HepG2 (cell line): Measurements from ENCODE around the gene ELMOD3. TPM values are rescaled to one million over a fixed set of nuclear protein-coding genes. Genes with fewer than 3 reads are reported as not detected.

Experiments used
- ATAC-seq: fragments of 200-7000 bp; cut with Tn5 transposase; 3 replicates; pipeline ENCODE4 v1.9.1; 2020; ENCODE audit warnings: mild to moderate bottlenecking, moderate library complexity
- BruUV-seq: library from RNA; stranded (reverse); fragments of 400-500 nt; replicated peaks from 2 replicates; lab custom pipeline; 2021; lab: Mats Ljungman, UMichigan
- CTCF ChIA-PET: fragments of 300-600 bp; formaldehyde crosslinking; extraction: SDS; loops from one replicate; lab custom pipeline; 2021; ENCODE audit warnings: low total read pairs, inconsistent platforms, low intra/inter-chr PET ratio; lab: Yijun Ruan, JAX
- POLR2A ChIA-PET: fragments of 350-600 bp; sonication (Branson Sonifier 250); formaldehyde crosslinking; loops from one replicate; lab custom pipeline; 2020; ENCODE audit warnings: antibody characterized with exemption, inconsistent platforms; lab: Yijun Ruan, JAX
- DNase-seq: peaks from one replicate; pipeline ENCODE4 v3.0.0-alpha.2; 2015; ENCODE audit warnings: low spot score
- FAIRE-seq: peaks from 3 replicates; lab custom pipeline; 2011; peaks lifted over from hg19 to GRCh38; lab: Jason Lieb, UNC
- H2AFZ ChIP-seq: one replicate; pipeline ENCODE4 v1.6.1; 2011; ENCODE audit warnings: low read length, inconsistent platforms
- H3K27ac ChIP-seq: fragments of 300-600 bp; 3 replicates; pipeline ENCODE4 v1.8.0; 2011; ENCODE audit warnings: mixed run types, mild to moderate bottlenecking, mixed read lengths, low read length, inconsistent platforms; ENCODE audit not compliant: insufficient read depth; ENCODE audit errors: extremely low read length
- H3K27me3 ChIP-seq, 2 experiments: fragments of 200-600 bp in 1 of 2; 2 replicates in 1 of 2; 3 replicates in 1 of 2; pipeline versions ENCODE4 v1.6.0 to v1.8.0; 2011; ENCODE audit warnings: low read length in 2 of 2, mild to moderate bottlenecking in 2 of 2, moderate library complexity in 2 of 2, inconsistent platforms in 1 of 2; ENCODE audit not compliant: insufficient read depth in 2 of 2, control insufficient read depth in 1 of 2
- H3K36me3 ChIP-seq, 2 experiments: fragments of 200-600 bp in 1 of 2; replicated peaks in 1 of 2; 2 replicates in 1 of 2; 3 replicates in 1 of 2; pipeline versions ENCODE4 v1.5.1 to v1.8.0; 2011; ENCODE audit warnings: low read length in 2 of 2, inconsistent platforms in 1 of 2; ENCODE audit not compliant: insufficient read depth in 2 of 2, control insufficient read depth in 1 of 2
- H3K4me1 ChIP-seq: 2 replicates; pipeline ENCODE4 v1.5.1; 2012; ENCODE audit warnings: low read length, inconsistent platforms; ENCODE audit not compliant: insufficient read depth
- H3K4me2 ChIP-seq: 2 replicates; pipeline ENCODE4 v1.6.0; 2011; ENCODE audit warnings: low read depth, low read length, inconsistent platforms
- H3K4me3 ChIP-seq, 3 experiments: fragments of 200-600 bp in 1 of 3; sonication (generic), shearing (Covaris generic) in 1 of 3; replicated peaks in 1 of 3; 2 replicates each; pipeline ENCODE4 v1.5.1; 2011 to 2016; ENCODE audit warnings: low read length in 3 of 3, inconsistent platforms in 2 of 3, low read depth in 2 of 3, mild to moderate bottlenecking in 2 of 3, control low read depth in 1 of 3, mixed read lengths in 1 of 3; ENCODE audit not compliant: insufficient read depth in 1 of 3
- H3K79me2 ChIP-seq: one replicate; pipeline ENCODE4 v1.6.1; 2011; ENCODE audit warnings: low read length, inconsistent platforms; ENCODE audit not compliant: insufficient read depth
- H3K9ac ChIP-seq: 2 replicates; pipeline ENCODE4 v1.6.0; 2011; ENCODE audit warnings: mild to moderate bottlenecking, low read depth, low read length, inconsistent platforms; ENCODE audit not compliant: insufficient read depth
- H3K9me3 ChIP-seq: 2 replicates; pipeline ENCODE4 v1.5.1; 2012; ENCODE audit warnings: mild to moderate bottlenecking, low read length
- H4K20me1 ChIP-seq: 2 replicates; pipeline ENCODE4 v1.6.0; 2011; ENCODE audit warnings: inconsistent platforms, mild to moderate bottlenecking, low read length, moderate library complexity; ENCODE audit not compliant: insufficient read depth
- CEBPG ChIP-seq: IDR thresholded peaks from 2 replicates; pipeline ENCODE4 v1.6.1; 2016
- HNRNPL ChIP-seq: fragments of 200-400 bp; formaldehyde crosslinking; IDR thresholded peaks from 2 replicates; pipeline ENCODE4 v1.6.1; 2017; ENCODE audit warnings: mild to moderate bottlenecking, low read depth, low read length
- HOXA5 ChIP-seq: sonication (generic); formaldehyde crosslinking; IDR thresholded peaks from 2 replicates; pipeline ENCODE4 v1.4.0; 2020; ENCODE audit warnings: missing genetic modification reagents
- ZNF841 ChIP-seq: sonication (generic); formaldehyde crosslinking; IDR thresholded peaks from 2 replicates; pipeline ENCODE4 v1.8.1; 2023; ENCODE audit warnings: missing genetic modification reagents, borderline replicate concordance
- WGBS: methylation state at CpG from one replicate; pipeline ENCODE4 v1.1.6; 2017; ENCODE audit warnings: low lambda C conversion rate; 5-methylcytosine and 5-hydroxymethylcytosine counted together
- in situ Hi-C: cut with HindIII; loops from 2 replicates; pipeline ENCODE4 v1.10.0; 2017; ENCODE audit warnings: low pct_unique_long_range_greater_than_20kb; ENCODE audit not compliant: extremely low pct_ligation_motif_present
- intact Hi-C: fragments of 100-400 bp; cut with micrococcal nuclease; formaldehyde crosslinking; loops from one replicate; pipeline ENCODE4 v1.10.0; 2022; ENCODE audit not compliant: unreplicated experiment
- polyA plus RNA-seq, 8 experiments: library from polyadenylated mRNA; depleted of rRNA in 3 of 8; stranded (reverse) in 7 of 8; unstranded in 1 of 8; fragments of >200 nt; fragmentation: Illumina TruSeq in 4 of 8; extraction: Trizol in 4 of 8; gene quantifications; 2 replicates each; pipeline versions ENCODE4 v1.2.1 to v1.2.3, GENCODE V29; 2011 to 2016; ENCODE audit warnings: low read depth in 4 of 8, missing spikeins in 1 of 8, mixed read lengths in 1 of 8; ENCODE audit not compliant: insufficient read depth in 1 of 8
- total RNA-seq, 5 experiments: library from RNA; depleted of rRNA; stranded (reverse); fragments of >200 nt; fragmentation: Illumina TruSeq; extraction: Trizol; gene quantifications; 2 replicates each; pipeline ENCODE4 v1.2.3, GENCODE V29; 2016; ENCODE audit warnings: low read depth in 1 of 5
- TF ChIP-seq, protein P1 (sequence below): sonication (generic); formaldehyde crosslinking; IDR thresholded peaks from 2 replicates; pipeline ENCODE4 v1.9.0; 2022; ENCODE audit warnings: low read depth, missing genetic modification reagents
- TF ChIP-seq, protein P2 (sequence below): IDR thresholded peaks from 2 replicates; pipeline ENCODE4 v1.6.1; 2018; ENCODE audit warnings: missing genetic modification reagents
- TF ChIP-seq, protein P3 (sequence below): sonication (generic); formaldehyde crosslinking; IDR thresholded peaks from 2 replicates; pipeline ENCODE4 v1.5.0; 2020; ENCODE audit warnings: mild to moderate bottlenecking, missing genetic modification reagents
- TF ChIP-seq, protein P4 (sequence below): sonication (generic); formaldehyde crosslinking; IDR thresholded peaks from 2 replicates; pipeline ENCODE4 v1.8.0; 2022; ENCODE audit warnings: missing genetic modification reagents, mild to moderate bottlenecking, inconsistent platforms, borderline replicate concordance
- TF ChIP-seq, protein P5 (sequence below): sonication (generic); formaldehyde crosslinking; IDR thresholded peaks from 2 replicates; pipeline ENCODE4 v1.5.0; 2020; ENCODE audit warnings: missing genetic modification reagents, mild to moderate bottlenecking, borderline replicate concordance

ELMOD3 gene
- total and polyA plus RNA-seq, 2 of the 13 experiments (the other 11 are each of a cell fraction or from before 2014, with no cell fraction given): 13.3 to 19.5 TPM

DNA sequence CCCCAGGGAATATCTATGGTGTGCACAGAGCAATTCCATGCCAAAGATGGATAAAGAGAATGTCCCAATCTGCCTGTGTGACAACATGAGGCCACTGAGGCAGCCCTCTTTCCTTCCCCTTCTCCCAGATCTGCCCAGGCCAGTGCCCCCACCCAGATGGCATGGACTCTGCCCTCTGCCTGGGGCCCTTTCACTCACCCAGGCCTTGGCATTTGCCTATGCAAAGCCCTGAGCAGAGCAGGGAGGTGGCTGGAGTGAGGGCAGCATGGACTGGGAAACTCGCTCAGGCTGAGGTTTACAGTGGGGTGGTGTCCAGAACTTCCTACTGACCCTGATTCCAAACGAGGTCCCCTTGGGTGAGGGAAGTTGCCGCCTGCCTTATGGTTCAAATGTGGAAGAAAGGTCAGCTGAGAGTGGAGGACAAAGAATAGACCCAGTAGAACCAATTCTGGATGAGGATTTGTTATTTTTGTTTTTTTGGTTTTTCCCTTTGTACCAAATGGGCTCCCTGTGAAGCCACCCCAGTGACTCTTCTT lies 72.8 kb downstream of the ELMOD3 start:
- in situ Hi-C loops: no loop called here
- WGBS: 13% methylated on average over 3 of the region's 3 CpGs
- Histone ChIP-seq H2AFZ (no peak overlapping the region), H3K27ac (no peak overlapping the region), H3K36me3 (no peaks in the 10 kb centered on the region), H3K9ac (no peak overlapping the region), H4K20me1 (no peaks in the 10 kb centered on the region), H3K4me1 (peaks cover 37% of the 10 kb centered on the region), H3K79me2 (no peaks in the 10 kb centered on the region), H3K4me3 (no peak overlapping the region), H3K27me3 (peaks cover 4 to 39% of the 10 kb centered on the region in 2 experiments; a peak in 4 of 5 replicates), H3K4me2 (no peak overlapping the region), H3K9me3 (no peaks in the 10 kb centered on the region)
- no peak for DNase-seq
- ATAC-seq: no peak
- ChIA-PET CTCF (no interaction called here), POLR2A (interaction anchor here (0.8 to 4.7 kb wide), 4 partner anchors 8 to 112 kb away, joined by 3 to 32 read pairs (median 10); partner anchors contain the start of genes MAT2A and SH2D6)
- TF ChIP-seq, protein P1, sequence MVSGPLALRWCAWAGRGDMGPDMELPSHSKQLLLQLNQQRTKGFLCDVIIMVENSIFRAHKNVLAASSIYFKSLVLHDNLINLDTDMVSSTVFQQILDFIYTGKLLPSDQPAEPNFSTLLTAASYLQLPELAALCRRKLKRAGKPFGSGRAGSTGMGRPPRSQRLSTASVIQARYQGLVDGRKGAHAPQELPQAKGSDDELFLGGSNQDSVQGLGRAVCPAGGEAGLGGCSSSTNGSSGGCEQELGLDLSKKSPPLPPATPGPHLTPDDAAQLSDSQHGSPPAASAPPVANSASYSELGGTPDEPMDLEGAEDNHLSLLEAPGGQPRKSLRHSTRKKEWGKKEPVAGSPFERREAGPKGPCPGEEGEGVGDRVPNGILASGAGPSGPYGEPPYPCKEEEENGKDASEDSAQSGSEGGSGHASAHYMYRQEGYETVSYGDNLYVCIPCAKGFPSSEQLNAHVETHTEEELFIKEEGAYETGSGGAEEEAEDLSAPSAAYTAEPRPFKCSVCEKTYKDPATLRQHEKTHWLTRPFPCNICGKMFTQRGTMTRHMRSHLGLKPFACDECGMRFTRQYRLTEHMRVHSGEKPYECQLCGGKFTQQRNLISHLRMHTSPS (CRISPR knock-in tag): peak; percentile 80
- TF ChIP-seq HNRNPL (peak; percentile 79), CEBPG (CRISPR knock-in tag) (no peak)
- intact Hi-C loops: no loop called here
- FAIRE-seq: no peak
- BruUV-seq: no TSS peak

DNA sequence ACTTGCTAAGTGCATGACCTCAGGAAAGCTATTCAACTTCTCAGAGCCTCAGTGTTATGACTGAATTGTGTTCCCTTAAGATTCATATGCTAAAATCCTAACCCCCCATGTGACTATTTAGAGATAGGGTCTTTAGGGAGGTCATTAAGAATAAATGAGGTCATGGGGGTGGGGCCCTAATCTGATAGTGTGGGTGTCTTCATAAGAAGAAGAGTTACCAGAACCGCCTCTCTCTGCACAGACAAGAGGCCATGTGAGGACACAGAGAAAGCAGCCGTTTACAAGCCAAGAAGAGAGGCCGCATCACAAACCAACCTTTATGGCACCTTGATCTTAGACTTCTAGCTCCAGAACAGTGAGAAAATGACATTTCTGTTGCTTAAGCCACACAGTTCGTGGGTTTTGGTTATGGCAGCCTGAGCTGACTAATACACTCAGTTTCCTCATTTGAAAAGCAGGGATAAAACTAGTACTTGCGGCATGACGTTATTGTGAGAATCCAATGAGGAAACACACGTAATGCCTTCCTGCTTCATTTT lies 73.8 kb downstream of the ELMOD3 start:
- WGBS: 35% methylated on average over 7 of the region's 7 CpGs
- Histone ChIP-seq H3K4me1 (peaks cover 36% of the 10 kb centered on the region), H3K79me2 (no peaks in the 10 kb centered on the region), H3K4me2 (no peak overlapping the region), H3K27ac (no peak overlapping the region), H4K20me1 (no peaks in the 10 kb centered on the region), H3K4me3 (no peak overlapping the region), H3K36me3 (no peaks in the 10 kb centered on the region), H2AFZ (no peak overlapping the region), H3K27me3 (peaks cover 7 to 43% of the 10 kb centered on the region in 2 experiments; a peak in 4 of 5 replicates), H3K9me3 (no peaks in the 10 kb centered on the region), H3K9ac (no peak overlapping the region)
- peak; percentile 39 for FAIRE-seq
- ChIA-PET POLR2A (interaction anchor here (1.0 to 4.7 kb wide), 6 partner anchors 8 to 179 kb away, joined by 3 to 32 read pairs (median 5); partner anchors contain the start of genes MAT2A and SH2D6), CTCF (no interaction called here)
- DNase-seq: no peak
- in situ Hi-C loops: no loop called here
- BruUV-seq: no TSS peak
- no peak for ATAC-seq
- intact Hi-C loops: loop anchor here (2.0 kb wide), 1 partner anchor 78 kb away; no protein-coding TSS in a partner anchor
- TF ChIP-seq, protein P2, sequence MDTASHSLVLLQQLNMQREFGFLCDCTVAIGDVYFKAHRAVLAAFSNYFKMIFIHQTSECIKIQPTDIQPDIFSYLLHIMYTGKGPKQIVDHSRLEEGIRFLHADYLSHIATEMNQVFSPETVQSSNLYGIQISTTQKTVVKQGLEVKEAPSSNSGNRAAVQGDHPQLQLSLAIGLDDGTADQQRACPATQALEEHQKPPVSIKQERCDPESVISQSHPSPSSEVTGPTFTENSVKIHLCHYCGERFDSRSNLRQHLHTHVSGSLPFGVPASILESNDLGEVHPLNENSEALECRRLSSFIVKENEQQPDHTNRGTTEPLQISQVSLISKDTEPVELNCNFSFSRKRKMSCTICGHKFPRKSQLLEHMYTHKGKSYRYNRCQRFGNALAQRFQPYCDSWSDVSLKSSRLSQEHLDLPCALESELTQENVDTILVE (CRISPR knock-in tag): no peak
- TF ChIP-seq, protein P3, sequence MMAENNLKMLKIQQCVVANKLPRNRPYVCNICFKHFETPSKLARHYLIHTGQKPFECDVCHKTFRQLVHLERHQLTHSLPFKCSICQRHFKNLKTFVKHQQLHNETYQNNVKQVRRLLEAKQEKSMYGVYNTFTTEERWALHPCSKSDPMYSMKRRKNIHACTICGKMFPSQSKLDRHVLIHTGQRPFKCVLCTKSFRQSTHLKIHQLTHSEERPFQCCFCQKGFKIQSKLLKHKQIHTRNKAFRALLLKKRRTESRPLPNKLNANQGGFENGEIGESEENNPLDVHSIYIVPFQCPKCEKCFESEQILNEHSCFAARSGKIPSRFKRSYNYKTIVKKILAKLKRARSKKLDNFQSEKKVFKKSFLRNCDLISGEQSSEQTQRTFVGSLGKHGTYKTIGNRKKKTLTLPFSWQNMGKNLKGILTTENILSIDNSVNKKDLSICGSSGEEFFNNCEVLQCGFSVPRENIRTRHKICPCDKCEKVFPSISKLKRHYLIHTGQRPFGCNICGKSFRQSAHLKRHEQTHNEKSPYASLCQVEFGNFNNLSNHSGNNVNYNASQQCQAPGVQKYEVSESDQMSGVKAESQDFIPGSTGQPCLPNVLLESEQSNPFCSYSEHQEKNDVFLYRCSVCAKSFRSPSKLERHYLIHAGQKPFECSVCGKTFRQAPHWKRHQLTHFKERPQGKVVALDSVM (CRISPR knock-in tag): no peak
- TF ChIP-seq ZNF841 (CRISPR knock-in tag) (no peak), HOXA5 (CRISPR knock-in tag) (no peak)
- TF ChIP-seq, protein P4, sequence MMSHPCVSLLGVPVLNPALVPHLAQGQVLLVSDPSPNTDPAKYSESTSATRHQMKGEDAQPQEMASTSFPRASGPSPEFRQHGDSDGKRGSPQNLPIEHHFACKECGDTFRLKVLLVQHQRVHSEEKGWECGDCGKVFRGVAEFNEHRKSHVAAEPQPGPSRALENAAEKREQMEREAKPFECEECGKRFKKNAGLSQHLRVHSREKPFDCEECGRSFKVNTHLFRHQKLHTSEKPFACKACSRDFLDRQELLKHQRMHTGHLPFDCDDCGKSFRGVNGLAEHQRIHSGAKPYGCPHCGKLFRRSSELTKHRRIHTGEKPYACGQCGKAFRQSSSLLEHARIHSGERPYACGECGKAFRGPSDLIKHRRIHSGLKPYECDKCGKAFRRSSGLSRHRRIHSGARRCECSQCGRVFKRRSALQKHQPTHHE: no peak
- TF ChIP-seq, protein P5, sequence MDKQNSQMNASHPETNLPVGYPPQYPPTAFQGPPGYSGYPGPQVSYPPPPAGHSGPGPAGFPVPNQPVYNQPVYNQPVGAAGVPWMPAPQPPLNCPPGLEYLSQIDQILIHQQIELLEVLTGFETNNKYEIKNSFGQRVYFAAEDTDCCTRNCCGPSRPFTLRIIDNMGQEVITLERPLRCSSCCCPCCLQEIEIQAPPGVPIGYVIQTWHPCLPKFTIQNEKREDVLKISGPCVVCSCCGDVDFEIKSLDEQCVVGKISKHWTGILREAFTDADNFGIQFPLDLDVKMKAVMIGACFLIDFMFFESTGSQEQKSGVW (CRISPR knock-in tag): no peak
